H1 (cell line): ENCODE data around the gene TPPP. TPM values are rescaled to one million over a fixed set of nuclear protein-coding genes. Genes with fewer than 3 reads are reported as not detected.

ENCODE experiments used
- BCL11A ChIP-seq, 2 experiments: IDR thresholded peaks; one replicate each; pipeline ENCODE4 v1.6.1; 2011; ENCODE audit warnings: low read depth in 2 of 2, low read length in 2 of 2, mild to moderate bottlenecking in 2 of 2
- CTCF ChIP-seq, 3 experiments: IDR thresholded peaks; 1 replicate in 2 of 3; 2 replicates in 1 of 3; pipeline versions ENCODE4 v1.5.1 to v1.6.1; 2011; ENCODE audit warnings: low read length in 3 of 3, mild to moderate bottlenecking in 3 of 3, inconsistent platforms in 2 of 3, low read depth in 1 of 3, moderate library complexity in 1 of 3; ENCODE audit not compliant: insufficient read depth in 1 of 3; ENCODE audit errors: control extremely low read depth in 1 of 3
- EP300 ChIP-seq, 2 experiments: IDR thresholded peaks; 1 replicate in 1 of 2; 2 replicates in 1 of 2; pipeline ENCODE4 v1.6.1; 2011 to 2012; ENCODE audit warnings: low read depth in 2 of 2, low read length in 2 of 2, mild to moderate bottlenecking in 2 of 2, borderline replicate concordance in 1 of 2, inconsistent platforms in 1 of 2, moderate library complexity in 1 of 2
- YY1 ChIP-seq: IDR thresholded peaks from 2 replicates; pipeline ENCODE4 v1.6.1; 2011; ENCODE audit warnings: low read depth, mild to moderate bottlenecking, low read length
- polyA plus RNA-seq, 7 experiments: library from polyadenylated mRNA; depleted of rRNA in 3 of 7; stranded (reverse) in 5 of 7; unstranded in 2 of 7; fragments of >200 nt in 5 of 7; fragments of 200-250 nt in 2 of 7; gene quantifications; 1 replicate in 5 of 7; 2 replicates in 1 of 7; 4 replicates in 1 of 7; pipeline versions ENCODE4 v1.2.1 to v1.2.3, GENCODE V29; 2011 to 2013; ENCODE audit warnings: missing spikeins in 2 of 7, mixed read lengths in 2 of 7
- total RNA-seq: library from RNA; stranded (reverse); fragmentation: NEBNext Ultra II Directional; extraction: Animal tissue kit (Norgen Biotek cat#: 25700); gene quantifications from 2 replicates; pipeline ENCODE4 v1.2.1, GENCODE V29; 2021
- TF ChIP-seq, protein P1 (sequence below): IDR thresholded peaks from 2 replicates; pipeline ENCODE4 v1.6.1; 2012; ENCODE audit warnings: inconsistent platforms
- TF ChIP-seq, protein P2 (sequence below): fragments of 300-600 bp; sonication (generic); IDR thresholded peaks from 2 replicates; pipeline ENCODE4 v1.7.1; 2012; ENCODE audit warnings: low read length, moderate library complexity, mild to moderate bottlenecking, inconsistent platforms; ENCODE audit not compliant: insufficient replicate concordance

TPPP gene
- total and polyA plus RNA-seq, 2 of the 8 experiments (the other 6 are each of a cell fraction or from before 2014, with no cell fraction given) = 0.36 to 0.93 TPM

- TF ChIP-seq CTCF (IDR thresholded peaks at IDR 0.05; ENCODE audit: control extremely low read depth in 1 of 3, insufficient read depth in 1 of 3, low read depth in 1 of 3, low read length in 3 of 3) (peak in 2 of 3 experiments; percentile 80 to 89; a peak in 3 of 4 replicates), BCL11A (IDR thresholded peaks at IDR 0.05; ENCODE audit: low read depth in 2 of 2, low read length in 2 of 2) (no peak), YY1 (0 out of 2 replicates have a peak, but pooled peaks have one; percentile 27), EP300 (IDR thresholded peaks at IDR 0.05; ENCODE audit: borderline replicate concordance in 1 of 2, low read depth in 2 of 2, low read length in 2 of 2) (peak in 1 of 2 experiments; percentile 31; a peak in 1 of 3 replicates)
- TF ChIP-seq, protein P1, sequence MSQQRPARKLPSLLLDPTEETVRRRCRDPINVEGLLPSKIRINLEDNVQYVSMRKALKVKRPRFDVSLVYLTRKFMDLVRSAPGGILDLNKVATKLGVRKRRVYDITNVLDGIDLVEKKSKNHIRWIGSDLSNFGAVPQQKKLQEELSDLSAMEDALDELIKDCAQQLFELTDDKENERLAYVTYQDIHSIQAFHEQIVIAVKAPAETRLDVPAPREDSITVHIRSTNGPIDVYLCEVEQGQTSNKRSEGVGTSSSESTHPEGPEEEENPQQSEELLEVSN = no peak
- TF ChIP-seq, protein P2, sequence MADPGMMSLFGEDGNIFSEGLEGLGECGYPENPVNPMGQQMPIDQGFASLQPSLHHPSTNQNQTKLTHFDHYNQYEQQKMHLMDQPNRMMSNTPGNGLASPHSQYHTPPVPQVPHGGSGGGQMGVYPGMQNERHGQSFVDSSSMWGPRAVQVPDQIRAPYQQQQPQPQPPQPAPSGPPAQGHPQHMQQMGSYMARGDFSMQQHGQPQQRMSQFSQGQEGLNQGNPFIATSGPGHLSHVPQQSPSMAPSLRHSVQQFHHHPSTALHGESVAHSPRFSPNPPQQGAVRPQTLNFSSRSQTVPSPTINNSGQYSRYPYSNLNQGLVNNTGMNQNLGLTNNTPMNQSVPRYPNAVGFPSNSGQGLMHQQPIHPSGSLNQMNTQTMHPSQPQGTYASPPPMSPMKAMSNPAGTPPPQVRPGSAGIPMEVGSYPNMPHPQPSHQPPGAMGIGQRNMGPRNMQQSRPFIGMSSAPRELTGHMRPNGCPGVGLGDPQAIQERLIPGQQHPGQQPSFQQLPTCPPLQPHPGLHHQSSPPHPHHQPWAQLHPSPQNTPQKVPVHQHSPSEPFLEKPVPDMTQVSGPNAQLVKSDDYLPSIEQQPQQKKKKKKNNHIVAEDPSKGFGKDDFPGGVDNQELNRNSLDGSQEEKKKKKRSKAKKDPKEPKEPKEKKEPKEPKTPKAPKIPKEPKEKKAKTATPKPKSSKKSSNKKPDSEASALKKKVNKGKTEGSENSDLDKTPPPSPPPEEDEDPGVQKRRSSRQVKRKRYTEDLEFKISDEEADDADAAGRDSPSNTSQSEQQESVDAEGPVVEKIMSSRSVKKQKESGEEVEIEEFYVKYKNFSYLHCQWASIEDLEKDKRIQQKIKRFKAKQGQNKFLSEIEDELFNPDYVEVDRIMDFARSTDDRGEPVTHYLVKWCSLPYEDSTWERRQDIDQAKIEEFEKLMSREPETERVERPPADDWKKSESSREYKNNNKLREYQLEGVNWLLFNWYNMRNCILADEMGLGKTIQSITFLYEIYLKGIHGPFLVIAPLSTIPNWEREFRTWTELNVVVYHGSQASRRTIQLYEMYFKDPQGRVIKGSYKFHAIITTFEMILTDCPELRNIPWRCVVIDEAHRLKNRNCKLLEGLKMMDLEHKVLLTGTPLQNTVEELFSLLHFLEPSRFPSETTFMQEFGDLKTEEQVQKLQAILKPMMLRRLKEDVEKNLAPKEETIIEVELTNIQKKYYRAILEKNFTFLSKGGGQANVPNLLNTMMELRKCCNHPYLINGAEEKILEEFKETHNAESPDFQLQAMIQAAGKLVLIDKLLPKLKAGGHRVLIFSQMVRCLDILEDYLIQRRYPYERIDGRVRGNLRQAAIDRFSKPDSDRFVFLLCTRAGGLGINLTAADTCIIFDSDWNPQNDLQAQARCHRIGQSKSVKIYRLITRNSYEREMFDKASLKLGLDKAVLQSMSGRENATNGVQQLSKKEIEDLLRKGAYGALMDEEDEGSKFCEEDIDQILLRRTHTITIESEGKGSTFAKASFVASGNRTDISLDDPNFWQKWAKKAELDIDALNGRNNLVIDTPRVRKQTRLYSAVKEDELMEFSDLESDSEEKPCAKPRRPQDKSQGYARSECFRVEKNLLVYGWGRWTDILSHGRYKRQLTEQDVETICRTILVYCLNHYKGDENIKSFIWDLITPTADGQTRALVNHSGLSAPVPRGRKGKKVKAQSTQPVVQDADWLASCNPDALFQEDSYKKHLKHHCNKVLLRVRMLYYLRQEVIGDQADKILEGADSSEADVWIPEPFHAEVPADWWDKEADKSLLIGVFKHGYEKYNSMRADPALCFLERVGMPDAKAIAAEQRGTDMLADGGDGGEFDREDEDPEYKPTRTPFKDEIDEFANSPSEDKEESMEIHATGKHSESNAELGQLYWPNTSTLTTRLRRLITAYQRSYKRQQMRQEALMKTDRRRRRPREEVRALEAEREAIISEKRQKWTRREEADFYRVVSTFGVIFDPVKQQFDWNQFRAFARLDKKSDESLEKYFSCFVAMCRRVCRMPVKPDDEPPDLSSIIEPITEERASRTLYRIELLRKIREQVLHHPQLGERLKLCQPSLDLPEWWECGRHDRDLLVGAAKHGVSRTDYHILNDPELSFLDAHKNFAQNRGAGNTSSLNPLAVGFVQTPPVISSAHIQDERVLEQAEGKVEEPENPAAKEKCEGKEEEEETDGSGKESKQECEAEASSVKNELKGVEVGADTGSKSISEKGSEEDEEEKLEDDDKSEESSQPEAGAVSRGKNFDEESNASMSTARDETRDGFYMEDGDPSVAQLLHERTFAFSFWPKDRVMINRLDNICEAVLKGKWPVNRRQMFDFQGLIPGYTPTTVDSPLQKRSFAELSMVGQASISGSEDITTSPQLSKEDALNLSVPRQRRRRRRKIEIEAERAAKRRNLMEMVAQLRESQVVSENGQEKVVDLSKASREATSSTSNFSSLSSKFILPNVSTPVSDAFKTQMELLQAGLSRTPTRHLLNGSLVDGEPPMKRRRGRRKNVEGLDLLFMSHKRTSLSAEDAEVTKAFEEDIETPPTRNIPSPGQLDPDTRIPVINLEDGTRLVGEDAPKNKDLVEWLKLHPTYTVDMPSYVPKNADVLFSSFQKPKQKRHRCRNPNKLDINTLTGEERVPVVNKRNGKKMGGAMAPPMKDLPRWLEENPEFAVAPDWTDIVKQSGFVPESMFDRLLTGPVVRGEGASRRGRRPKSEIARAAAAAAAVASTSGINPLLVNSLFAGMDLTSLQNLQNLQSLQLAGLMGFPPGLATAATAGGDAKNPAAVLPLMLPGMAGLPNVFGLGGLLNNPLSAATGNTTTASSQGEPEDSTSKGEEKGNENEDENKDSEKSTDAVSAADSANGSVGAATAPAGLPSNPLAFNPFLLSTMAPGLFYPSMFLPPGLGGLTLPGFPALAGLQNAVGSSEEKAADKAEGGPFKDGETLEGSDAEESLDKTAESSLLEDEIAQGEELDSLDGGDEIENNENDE = no peak
Measured at GRCh38 chr5:669111-669841, 23.9 kb downstream of the TPPP start (continued).
